WTC11 (cell line): Measurements from ENCODE around the gene KRTAP10-3. TPM values are rescaled to one million over a fixed set of nuclear protein-coding genes. Genes with fewer than 3 reads are reported as not detected.

ENCODE experiments used
- ATAC-seq: fragments of 200-7000 bp; cut with Tn5 transposase; 2 replicates; pipeline ENCODE4 v1.10.0; 2021; ENCODE audit warnings: mild to moderate bottlenecking, moderate library complexity
- CTCF ChIA-PET: fragments of 300-600 bp; sonication (Branson Sonifier 250); formaldehyde crosslinking; loops from one replicate; lab custom pipeline; 2021; ENCODE audit warnings: antibody characterized with exemption; lab: Charles Lee
- POLR2A ChIA-PET: fragments of 350-600 bp; sonication (Branson Sonifier 250); formaldehyde crosslinking; loops from one replicate; lab custom pipeline; 2021; ENCODE audit warnings: antibody characterized with exemption; lab: Charles Lee
- DNase-seq: peaks from one replicate; pipeline ENCODE4 v3.0.0; 2021; ENCODE audit warnings: low spot score
- H3K27ac Mint-ChIP-seq: 2 replicates; pipeline ENCODE4 v1.8.0; 2021; ENCODE audit warnings: mixed read lengths
- H3K27me3 Mint-ChIP-seq: 2 replicates; pipeline ENCODE4 v1.8.0; 2021; ENCODE audit warnings: low read depth, mild to moderate bottlenecking, moderate library complexity, mixed read lengths
- H3K36me3 Mint-ChIP-seq: 2 replicates; pipeline ENCODE4 v1.8.0; 2021; ENCODE audit warnings: mixed read lengths
- H3K4me1 Mint-ChIP-seq: 2 replicates; pipeline ENCODE4 v1.8.0; 2022; ENCODE audit warnings: mixed read lengths
- H3K4me3 Mint-ChIP-seq: 2 replicates; pipeline ENCODE4 v1.8.0; 2021; ENCODE audit warnings: mild to moderate bottlenecking, moderate library complexity, mixed read lengths
- H3K9me3 Mint-ChIP-seq: 2 replicates; pipeline ENCODE4 v1.8.0; 2021; ENCODE audit warnings: mixed read lengths
- AR ChIP-seq: fragments of 250-450 bp; sonication (Bioruptor Pico); IDR thresholded peaks from 2 replicates; pipeline ENCODE4 v1.9.0; 2021; ENCODE audit warnings: mild to moderate bottlenecking
- ATF6 ChIP-seq: sonication (generic); formaldehyde crosslinking; IDR thresholded peaks from 2 replicates; pipeline ENCODE4 v1.8.1; 2023; ENCODE audit warnings: mild to moderate bottlenecking, missing genetic modification reagents
- ELF4 ChIP-seq: sonication (generic); formaldehyde crosslinking; IDR thresholded peaks from 2 replicates; pipeline ENCODE4 v1.8.1; 2022; ENCODE audit warnings: low read depth, mild to moderate bottlenecking, moderate library complexity, missing genetic modification reagents
- EMX1 ChIP-seq: fragments of 250-450 bp; sonication (Bioruptor Pico); IDR thresholded peaks from 2 replicates; pipeline ENCODE4 v1.8.0; 2021; ENCODE audit warnings: mild to moderate bottlenecking
- FOXK1 ChIP-seq: sonication (generic); formaldehyde crosslinking; IDR thresholded peaks from 2 replicates; pipeline ENCODE4 v1.8.0; 2022; ENCODE audit warnings: mild to moderate bottlenecking, moderate library complexity, missing genetic modification reagents
- NFE2L1 ChIP-seq: sonication (generic); formaldehyde crosslinking; IDR thresholded peaks from 2 replicates; pipeline ENCODE4 v1.8.1; 2023; ENCODE audit warnings: missing genetic modification reagents
- RORB ChIP-seq: fragments of 250-450 bp; sonication (Bioruptor Pico); IDR thresholded peaks from 2 replicates; pipeline ENCODE4 v1.9.0; 2021; ENCODE audit warnings: mild to moderate bottlenecking
- SMAD4 ChIP-seq: sonication (generic); formaldehyde crosslinking; IDR thresholded peaks from 2 replicates; pipeline ENCODE4 v1.8.0; 2022; ENCODE audit warnings: mild to moderate bottlenecking, missing genetic modification reagents
- TP53 ChIP-seq: sonication (generic); formaldehyde crosslinking; IDR thresholded peaks from 2 replicates; pipeline ENCODE4 v1.8.1; 2023; ENCODE audit warnings: mild to moderate bottlenecking, missing genetic modification reagents
- ZNF263 ChIP-seq: sonication (generic); formaldehyde crosslinking; IDR thresholded peaks from 2 replicates; pipeline ENCODE4 v1.8.1; 2022; ENCODE audit warnings: low read depth, mild to moderate bottlenecking, moderate library complexity, missing genetic modification reagents
- ZNF317 ChIP-seq: sonication (generic); formaldehyde crosslinking; IDR thresholded peaks from 2 replicates; pipeline ENCODE4 v1.8.1; 2023; ENCODE audit warnings: low read depth, mild to moderate bottlenecking, moderate library complexity, missing genetic modification reagents, borderline replicate concordance
- total RNA-seq: library from RNA; stranded (reverse); gene quantifications from 3 replicates; pipeline ENCODE4 v1.2.3, GENCODE V29; 2021
- TF ChIP-seq, protein P1 (sequence below): sonication (generic); formaldehyde crosslinking; IDR thresholded peaks from 2 replicates; pipeline ENCODE4 v1.8.0; 2022; ENCODE audit warnings: mild to moderate bottlenecking, missing genetic modification reagents
- TF ChIP-seq, protein P2 (sequence below): fragments of 250-450 bp; sonication (Bioruptor Pico); IDR thresholded peaks from 2 replicates; pipeline ENCODE4 v1.9.0; 2021; ENCODE audit warnings: mild to moderate bottlenecking, borderline replicate concordance
- TF ChIP-seq, protein P3 (sequence below): sonication (generic); formaldehyde crosslinking; IDR thresholded peaks from 2 replicates; pipeline ENCODE4 v1.8.1; 2022; ENCODE audit warnings: mild to moderate bottlenecking, moderate library complexity, missing genetic modification reagents
- TF ChIP-seq, protein P4 (sequence below): sonication (generic); formaldehyde crosslinking; conservative IDR thresholded peaks from 2 replicates; pipeline ENCODE4 v1.8.1; 2023; ENCODE audit warnings: mild to moderate bottlenecking, low read depth, missing genetic modification reagents, moderate library complexity
- TF ChIP-seq, protein P5 (sequence below): sonication (generic); formaldehyde crosslinking; IDR thresholded peaks from 2 replicates; pipeline ENCODE4 v1.8.1; 2023; ENCODE audit warnings: mild to moderate bottlenecking, moderate library complexity, missing genetic modification reagents

Gene KRTAP10-3
- total RNA-seq, 1 experiment from 2014 or later, result not detected

GRCh38 chr21:44589586-44590305 lies 31.2 kb upstream of the KRTAP10-3 start (continued):
- TF ChIP-seq AR (CRISPR knock-in tag), result no peak
- no peak for TF ChIP-seq ELF4
- TF ChIP-seq, protein P1, sequence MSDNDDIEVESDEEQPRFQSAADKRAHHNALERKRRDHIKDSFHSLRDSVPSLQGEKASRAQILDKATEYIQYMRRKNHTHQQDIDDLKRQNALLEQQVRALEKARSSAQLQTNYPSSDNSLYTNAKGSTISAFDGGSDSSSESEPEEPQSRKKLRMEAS (CRISPR knock-in tag), result no peak
- TF ChIP-seq, all 79 proteins: peak for 0

GRCh38 chr21:44589094-44589493 lies 30.5 kb upstream of the KRTAP10-3 start:
- ATAC-seq, result no peak
- no peak for DNase-seq
- CTCF ChIA-PET, result no interaction called here
- Mint-ChIP-seq H3K36me3 (no peaks in the 10 kb centered on the region), H3K27ac (no peak overlapping the region), H3K27me3 (peaks cover 3% of the 10 kb centered on the region; the same call in 1 of the 2 replicates), H3K4me3 (no peak overlapping the region), H3K4me1 (peaks cover 13% of the 10 kb centered on the region), H3K9me3 (peaks cover 24% of the 10 kb centered on the region)
- POLR2A ChIA-PET, result no interaction called here
- TF ChIP-seq, protein P2, sequence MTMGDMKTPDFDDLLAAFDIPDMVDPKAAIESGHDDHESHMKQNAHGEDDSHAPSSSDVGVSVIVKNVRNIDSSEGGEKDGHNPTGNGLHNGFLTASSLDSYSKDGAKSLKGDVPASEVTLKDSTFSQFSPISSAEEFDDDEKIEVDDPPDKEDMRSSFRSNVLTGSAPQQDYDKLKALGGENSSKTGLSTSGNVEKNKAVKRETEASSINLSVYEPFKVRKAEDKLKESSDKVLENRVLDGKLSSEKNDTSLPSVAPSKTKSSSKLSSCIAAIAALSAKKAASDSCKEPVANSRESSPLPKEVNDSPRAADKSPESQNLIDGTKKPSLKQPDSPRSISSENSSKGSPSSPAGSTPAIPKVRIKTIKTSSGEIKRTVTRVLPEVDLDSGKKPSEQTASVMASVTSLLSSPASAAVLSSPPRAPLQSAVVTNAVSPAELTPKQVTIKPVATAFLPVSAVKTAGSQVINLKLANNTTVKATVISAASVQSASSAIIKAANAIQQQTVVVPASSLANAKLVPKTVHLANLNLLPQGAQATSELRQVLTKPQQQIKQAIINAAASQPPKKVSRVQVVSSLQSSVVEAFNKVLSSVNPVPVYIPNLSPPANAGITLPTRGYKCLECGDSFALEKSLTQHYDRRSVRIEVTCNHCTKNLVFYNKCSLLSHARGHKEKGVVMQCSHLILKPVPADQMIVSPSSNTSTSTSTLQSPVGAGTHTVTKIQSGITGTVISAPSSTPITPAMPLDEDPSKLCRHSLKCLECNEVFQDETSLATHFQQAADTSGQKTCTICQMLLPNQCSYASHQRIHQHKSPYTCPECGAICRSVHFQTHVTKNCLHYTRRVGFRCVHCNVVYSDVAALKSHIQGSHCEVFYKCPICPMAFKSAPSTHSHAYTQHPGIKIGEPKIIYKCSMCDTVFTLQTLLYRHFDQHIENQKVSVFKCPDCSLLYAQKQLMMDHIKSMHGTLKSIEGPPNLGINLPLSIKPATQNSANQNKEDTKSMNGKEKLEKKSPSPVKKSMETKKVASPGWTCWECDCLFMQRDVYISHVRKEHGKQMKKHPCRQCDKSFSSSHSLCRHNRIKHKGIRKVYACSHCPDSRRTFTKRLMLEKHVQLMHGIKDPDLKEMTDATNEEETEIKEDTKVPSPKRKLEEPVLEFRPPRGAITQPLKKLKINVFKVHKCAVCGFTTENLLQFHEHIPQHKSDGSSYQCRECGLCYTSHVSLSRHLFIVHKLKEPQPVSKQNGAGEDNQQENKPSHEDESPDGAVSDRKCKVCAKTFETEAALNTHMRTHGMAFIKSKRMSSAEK, result no peak
- TF ChIP-seq RORB (no peak), ZNF317 (CRISPR knock-in tag) (no peak), EMX1 (CRISPR knock-in tag) (no peak), TP53 (CRISPR knock-in tag) (no peak), ATF6 (CRISPR knock-in tag) (no peak), NFE2L1 (no peak), SMAD4 (CRISPR knock-in tag) (no peak), ZNF263 (CRISPR knock-in tag) (no peak), AR (CRISPR knock-in tag) (no peak), FOXK1 (CRISPR knock-in tag) (no peak)
- TF ChIP-seq, protein P3, sequence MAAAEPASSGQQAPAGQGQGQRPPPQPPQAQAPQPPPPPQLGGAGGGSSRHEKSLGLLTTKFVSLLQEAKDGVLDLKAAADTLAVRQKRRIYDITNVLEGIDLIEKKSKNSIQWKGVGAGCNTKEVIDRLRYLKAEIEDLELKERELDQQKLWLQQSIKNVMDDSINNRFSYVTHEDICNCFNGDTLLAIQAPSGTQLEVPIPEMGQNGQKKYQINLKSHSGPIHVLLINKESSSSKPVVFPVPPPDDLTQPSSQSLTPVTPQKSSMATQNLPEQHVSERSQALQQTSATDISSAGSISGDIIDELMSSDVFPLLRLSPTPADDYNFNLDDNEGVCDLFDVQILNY (CRISPR knock-in tag), result no peak
- TF ChIP-seq, protein P4, sequence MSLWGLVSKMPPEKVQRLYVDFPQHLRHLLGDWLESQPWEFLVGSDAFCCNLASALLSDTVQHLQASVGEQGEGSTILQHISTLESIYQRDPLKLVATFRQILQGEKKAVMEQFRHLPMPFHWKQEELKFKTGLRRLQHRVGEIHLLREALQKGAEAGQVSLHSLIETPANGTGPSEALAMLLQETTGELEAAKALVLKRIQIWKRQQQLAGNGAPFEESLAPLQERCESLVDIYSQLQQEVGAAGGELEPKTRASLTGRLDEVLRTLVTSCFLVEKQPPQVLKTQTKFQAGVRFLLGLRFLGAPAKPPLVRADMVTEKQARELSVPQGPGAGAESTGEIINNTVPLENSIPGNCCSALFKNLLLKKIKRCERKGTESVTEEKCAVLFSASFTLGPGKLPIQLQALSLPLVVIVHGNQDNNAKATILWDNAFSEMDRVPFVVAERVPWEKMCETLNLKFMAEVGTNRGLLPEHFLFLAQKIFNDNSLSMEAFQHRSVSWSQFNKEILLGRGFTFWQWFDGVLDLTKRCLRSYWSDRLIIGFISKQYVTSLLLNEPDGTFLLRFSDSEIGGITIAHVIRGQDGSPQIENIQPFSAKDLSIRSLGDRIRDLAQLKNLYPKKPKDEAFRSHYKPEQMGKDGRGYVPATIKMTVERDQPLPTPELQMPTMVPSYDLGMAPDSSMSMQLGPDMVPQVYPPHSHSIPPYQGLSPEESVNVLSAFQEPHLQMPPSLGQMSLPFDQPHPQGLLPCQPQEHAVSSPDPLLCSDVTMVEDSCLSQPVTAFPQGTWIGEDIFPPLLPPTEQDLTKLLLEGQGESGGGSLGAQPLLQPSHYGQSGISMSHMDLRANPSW (CRISPR knock-in tag), result no peak
- TF ChIP-seq, protein P5, sequence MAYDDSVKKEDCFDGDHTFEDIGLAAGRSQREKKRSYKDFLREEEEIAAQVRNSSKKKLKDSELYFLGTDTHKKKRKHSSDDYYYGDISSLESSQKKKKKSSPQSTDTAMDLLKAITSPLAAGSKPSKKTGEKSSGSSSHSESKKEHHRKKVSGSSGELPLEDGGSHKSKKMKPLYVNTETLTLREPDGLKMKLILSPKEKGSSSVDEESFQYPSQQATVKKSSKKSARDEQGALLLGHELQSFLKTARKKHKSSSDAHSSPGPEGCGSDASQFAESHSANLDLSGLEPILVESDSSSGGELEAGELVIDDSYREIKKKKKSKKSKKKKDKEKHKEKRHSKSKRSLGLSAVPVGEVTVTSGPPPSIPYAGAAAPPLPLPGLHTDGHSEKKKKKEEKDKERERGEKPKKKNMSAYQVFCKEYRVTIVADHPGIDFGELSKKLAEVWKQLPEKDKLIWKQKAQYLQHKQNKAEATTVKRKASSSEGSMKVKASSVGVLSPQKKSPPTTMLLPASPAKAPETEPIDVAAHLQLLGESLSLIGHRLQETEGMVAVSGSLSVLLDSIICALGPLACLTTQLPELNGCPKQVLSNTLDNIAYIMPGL, result no peak
